Measurements from ENCODE around the gene GAS5. TPM values are rescaled to one million over a fixed set of nuclear protein-coding genes. Genes with fewer than 3 reads are reported as not detected.

Gene GAS5
- total RNA-seq, 2 donors from 2014 or later, result 456 to 587 TPM

GRCh38 chr1:173866413-173867115 lies 1.2 kb downstream of the GAS5 start:
- no peak for DNase-seq
- no peak for TF ChIP-seq CTCF (conservative IDR thresholded peaks at IDR 0.05)

DNA sequence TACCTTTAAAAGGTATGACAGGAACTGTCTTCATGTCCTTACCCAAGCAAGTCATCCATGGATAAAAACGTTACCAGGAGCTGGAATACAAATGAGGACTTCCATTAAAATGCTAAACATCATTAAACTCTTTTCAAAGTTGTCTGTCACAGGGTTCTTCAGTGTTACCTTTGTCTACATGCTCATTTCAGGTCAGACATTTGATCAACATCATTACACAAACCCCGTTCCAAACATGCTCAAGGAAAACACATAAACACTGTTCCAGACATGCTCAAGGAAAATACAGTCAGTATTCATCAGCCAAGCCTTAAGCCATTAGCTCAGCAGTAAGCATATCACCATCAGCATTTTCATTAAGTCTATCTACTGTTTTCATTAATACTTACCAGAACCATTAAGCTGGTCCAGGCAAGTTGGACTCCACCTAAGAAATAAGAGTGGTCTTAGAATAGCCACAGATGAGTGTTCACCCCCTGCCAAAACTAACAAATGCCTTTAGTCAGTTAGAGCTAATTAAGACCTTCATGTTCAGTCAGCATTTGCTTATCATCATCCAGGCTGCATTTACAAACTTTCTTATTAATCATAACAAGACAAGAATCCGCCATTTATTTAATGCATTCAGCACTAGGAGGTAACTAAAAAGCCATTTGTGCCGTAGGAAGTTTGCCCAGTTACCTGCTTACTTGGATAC lies 2.2 kb downstream of the GAS5 start:
- peak overlapping the region; percentile 100 for H3K9ac ChIP-seq (ENCODE audit: extremely low read depth, low read length, poor library complexity, severe bottlenecking)

More at GRCh38 chr1:173866413-173867115, 1.2 kb downstream of the GAS5 start:
- H3K4me3 ChIP-seq (ENCODE audit: low read length), result peak overlapping the region; percentile 99
- Mint-ChIP-seq H3K36me3 (ENCODE audit: low read depth) (peaks cover 64% of the 10 kb centered on the region), H3K9me3 (no peaks in the 10 kb centered on the region), H3K4me1 (peaks cover 37% of the 10 kb centered on the region), H3K27ac (peak overlapping the region; percentile 99), H3K27me3 (ENCODE audit: insufficient read depth) (no peaks in the 10 kb centered on the region), H3K4me3 (peak overlapping the region; percentile 96)
- WGBS, 2 experiments (ENCODE audit: insufficient coverage in 1 of 2, insufficient read length in 1 of 2), result 0% methylated on average over 2 of the region's 2 CpGs
- H3K9ac ChIP-seq (ENCODE audit: extremely low read depth, low read length, poor library complexity, severe bottlenecking), result peak overlapping the region; percentile 100
- H3K27me3 ChIP-seq (ENCODE audit: control insufficient read depth, insufficient read depth, low read length, poor library complexity, severe bottlenecking), result no peaks in the 10 kb centered on the region
- peaks cover 62% of the 10 kb centered on the region for H3K36me3 ChIP-seq (ENCODE audit: control insufficient read depth, insufficient read depth, low read length)
- peak overlapping the region; percentile 82 for H3K27ac ChIP-seq (ENCODE audit: low read depth, low read length)
- H3K4me1 ChIP-seq (ENCODE audit: control insufficient read depth, insufficient read depth, low read length), result no peaks in the 10 kb centered on the region
- no peaks in the 10 kb centered on the region for H3K9me3 ChIP-seq (ENCODE audit: control insufficient read depth, low read length)

More for the DNA sequence above, 2.2 kb downstream of the GAS5 start:
- Histone ChIP-seq H3K27ac (ENCODE audit: low read depth, low read length) (peak overlapping the region; percentile 82), H3K4me3 (ENCODE audit: low read length) (peak overlapping the region; percentile 99), H3K27me3 (ENCODE audit: control insufficient read depth, insufficient read depth, low read length, poor library complexity, severe bottlenecking) (no peaks in the 10 kb centered on the region), H3K36me3 (ENCODE audit: control insufficient read depth, insufficient read depth, low read length) (peaks cover 57% of the 10 kb centered on the region), H3K4me1 (ENCODE audit: control insufficient read depth, insufficient read depth, low read length) (no peaks in the 10 kb centered on the region), H3K9me3 (ENCODE audit: control insufficient read depth, low read length) (no peaks in the 10 kb centered on the region)
- DNase-seq, result no peak
- peak overlapping the region; percentile 96 for H3K4me3 Mint-ChIP-seq
- no peaks in the 10 kb centered on the region for H3K9me3 Mint-ChIP-seq
- H3K4me1 Mint-ChIP-seq, result peaks cover 33% of the 10 kb centered on the region
- H3K27me3 Mint-ChIP-seq (ENCODE audit: insufficient read depth), result no peaks in the 10 kb centered on the region
- 30 to 32% methylated on average over 3 to 4 of the region's 4 CpGs for WGBS, 2 experiments (ENCODE audit: insufficient coverage in 1 of 2, insufficient read length in 1 of 2)
- H3K36me3 Mint-ChIP-seq (ENCODE audit: low read depth), result peaks cover 55% of the 10 kb centered on the region
- no peak for TF ChIP-seq CTCF (conservative IDR thresholded peaks at IDR 0.05)
- peak overlapping the region; percentile 99 for H3K27ac Mint-ChIP-seq

Measured in endodermal cell (in vitro differentiated cells).